Activated CD4-positive, alpha-beta T cell treated with anti-CD3 and anti-CD28 coated beads, Interleukin-2, amount 10 ng/mL, durations not matched to agents 7 days and 5 days (primary cell): ENCODE data around the gene ZGLP1. TPM values are rescaled to one million over a fixed set of nuclear protein-coding genes. Genes with fewer than 3 reads are reported as not detected.
"Not testable (repeated sequence)": the region's sequence is repeated elsewhere in the genome, so short reads cannot be mapped to it uniquely, and the experiment has no call there.

Experiments
- CTCF ChIA-PET: fragments of 350-600 bp; sonication (Branson Sonifier 250); formaldehyde crosslinking; loops from one replicate; lab custom pipeline; 2021; ENCODE audit warnings: antibody characterized with exemption; lab: Charles Lee
- POLR2A ChIA-PET: fragments of 350-600 bp; sonication (Branson Sonifier 250); formaldehyde crosslinking; loops from one replicate; lab custom pipeline; 2021; ENCODE audit warnings: antibody characterized with exemption; lab: Charles Lee
- DNase-seq: peaks from one replicate; pipeline ENCODE4 v3.0.0-alpha.2; 2020
- H3K27ac Mint-ChIP-seq: one replicate; pipeline ENCODE4 v1.8.0; 2021; ENCODE audit warnings: mild to moderate bottlenecking, moderate library complexity, mixed read lengths
- H3K27me3 Mint-ChIP-seq: one replicate; pipeline ENCODE4 v1.8.0; 2021; ENCODE audit warnings: mixed read lengths
- H3K36me3 Mint-ChIP-seq: one replicate; pipeline ENCODE4 v1.8.0; 2021; ENCODE audit warnings: low read depth, mixed read lengths
- H3K4me1 Mint-ChIP-seq: one replicate; pipeline ENCODE4 v1.8.0; 2021; ENCODE audit warnings: mixed read lengths
- H3K4me3 Mint-ChIP-seq: one replicate; pipeline ENCODE4 v1.8.0; 2021; ENCODE audit warnings: mild to moderate bottlenecking, moderate library complexity, mixed read lengths
- H3K9me3 Mint-ChIP-seq: one replicate; pipeline ENCODE4 v1.8.0; 2021; ENCODE audit warnings: mixed read lengths
- total RNA-seq, 2 experiments: library from RNA; stranded (reverse); gene quantifications; one replicate each; pipeline ENCODE4 v1.2.3, GENCODE V29; 2021

Gene ZGLP1
- total RNA-seq, 2 experiments from 2014 or later, result 1.6 to 3.4 TPM

DNA sequence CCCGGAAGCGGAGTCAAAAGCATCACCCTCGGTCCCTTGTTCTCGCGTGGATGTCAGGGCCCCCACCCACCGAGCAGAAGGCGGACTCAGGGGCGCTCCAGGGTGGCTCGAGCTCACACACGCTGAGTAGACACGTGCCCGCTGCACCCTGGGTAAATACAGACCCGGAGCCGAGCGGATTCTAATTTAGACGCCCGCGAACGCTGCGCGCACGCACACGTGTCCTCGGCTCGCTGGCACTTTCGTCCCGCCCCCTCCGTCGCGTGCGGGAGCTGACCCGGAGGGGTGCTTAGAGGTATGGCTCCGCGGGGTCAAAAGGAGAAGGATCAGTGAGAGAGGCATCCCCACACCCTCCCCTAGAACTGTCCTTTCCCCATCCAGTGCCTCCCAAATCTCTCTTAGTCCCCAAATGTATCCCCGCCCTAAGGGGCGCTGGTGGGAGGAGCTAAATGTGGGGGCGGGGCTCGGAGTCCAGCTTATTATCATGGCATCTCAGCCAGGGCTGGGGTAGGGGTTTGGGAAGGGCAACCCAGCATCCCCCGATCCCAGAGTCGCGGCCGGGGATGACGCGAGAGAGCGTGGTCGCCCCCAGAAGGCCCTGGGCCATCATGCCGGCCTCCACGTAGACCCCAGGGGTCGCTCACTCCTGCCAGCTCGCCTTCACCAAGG, 20.3 kb downstream of the ZGLP1 start:
- Mint-ChIP-seq H3K36me3 (peaks cover 26% of the 10 kb centered on the region), H3K27me3 (peaks cover 65% of the 10 kb centered on the region), H3K4me1 (peaks cover 78% of the 10 kb centered on the region), H3K4me3 (peak overlapping the region; percentile 52), H3K9me3 (no peaks in the 10 kb centered on the region), H3K27ac (peak overlapping the region; percentile 9)
- DNase-seq, result peak; percentile 57
- POLR2A ChIA-PET, result interaction anchor here (0.6 kb wide), 1 partner anchor 100 kb away, joined by 4 read pairs; no protein-coding TSS in a partner anchor
- CTCF ChIA-PET, result interaction anchor here (0.5 to 5.9 kb wide), 14 partner anchors 10 to 442 kb away, joined by 3 to 66 read pairs (median 6); partner anchors contain the start of genes CDC37, ICAM1 and RAVER1

GRCh38 chr19:10288662-10289166, 20.9 kb downstream of the ZGLP1 start:
- ChIA-PET POLR2A (no interaction called here), CTCF (interaction anchor here (1.0 to 5.9 kb wide), 12 partner anchors 9 to 139 kb away, joined by 3 to 66 read pairs (median 6); partner anchors contain the start of genes ICAM1 and RAVER1)
- peak; percentile 28 for DNase-seq
- Mint-ChIP-seq H3K27ac (peak overlapping the region; percentile 25), H3K4me1 (peaks cover 76% of the 10 kb centered on the region), H3K9me3 (no peaks in the 10 kb centered on the region), H3K4me3 (peak overlapping the region; percentile 52), H3K27me3 (peaks cover 60% of the 10 kb centered on the region), H3K36me3 (peaks cover 29% of the 10 kb centered on the region)

DNA sequence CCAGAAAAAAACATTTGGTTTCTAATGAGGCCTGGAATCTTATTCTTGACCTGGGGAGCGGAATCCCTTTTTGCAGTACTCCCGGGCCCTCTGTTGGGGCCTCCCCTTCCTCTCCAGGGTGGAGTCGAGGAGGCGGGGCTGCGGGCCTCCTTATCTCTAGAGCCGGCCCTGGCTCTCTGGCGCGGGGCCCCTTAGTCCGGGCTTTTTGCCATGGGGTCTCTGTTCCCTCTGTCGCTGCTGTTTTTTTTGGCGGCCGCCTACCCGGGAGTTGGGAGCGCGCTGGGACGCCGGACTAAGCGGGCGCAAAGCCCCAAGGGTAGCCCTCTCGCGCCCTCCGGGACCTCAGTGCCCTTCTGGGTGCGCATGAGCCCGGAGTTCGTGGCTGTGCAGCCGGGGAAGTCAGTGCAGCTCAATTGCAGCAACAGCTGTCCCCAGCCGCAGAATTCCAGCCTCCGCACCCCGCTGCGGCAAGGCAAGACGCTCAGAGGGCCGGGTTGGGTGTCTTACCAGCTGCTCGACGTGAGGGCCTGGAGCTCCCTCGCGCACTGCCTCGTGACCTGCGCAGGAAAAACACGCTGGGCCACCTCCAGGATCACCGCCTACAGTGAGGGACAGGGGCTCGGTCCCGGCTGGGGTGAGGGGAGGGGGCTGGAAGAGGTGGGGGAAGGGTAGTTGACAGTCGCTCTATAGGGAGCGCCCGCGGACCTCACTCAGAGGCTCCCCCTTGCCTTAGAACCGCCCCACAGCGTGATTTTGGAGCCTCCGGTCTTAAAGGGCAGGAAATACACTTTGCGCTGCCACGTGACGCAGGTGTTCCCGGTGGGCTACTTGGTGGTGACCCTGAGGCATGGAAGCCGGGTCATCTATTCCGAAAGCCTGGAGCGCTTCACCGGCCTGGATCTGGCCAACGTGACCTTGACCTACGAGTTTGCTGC, 22.5 kb downstream of the ZGLP1 start, which contains the start of gene ICAM4:
Gene ICAM4 (plus strand): TSS at position 153 of the 935 bp plus-strand sequence. CDS start 58 bp downstream, at position 211.
- peaks cover 43% of the 10 kb centered on the region for H3K27me3 Mint-ChIP-seq
- POLR2A ChIA-PET, result interaction anchor here (0.7 kb wide), 1 partner anchor 16 kb away, joined by 5 read pairs; no protein-coding TSS in a partner anchor
- CTCF ChIA-PET, result interaction anchor here (0.5 to 5.9 kb wide), 11 partner anchors 13 to 222 kb away, joined by 3 to 66 read pairs (median 5); partner anchors contain the start of gene ICAM1
- H3K4me1 Mint-ChIP-seq, result peaks cover 63% of the 10 kb centered on the region
- H3K9me3 Mint-ChIP-seq, result no peaks in the 10 kb centered on the region
- H3K27ac Mint-ChIP-seq, result peak within 1 kb of the TSS; percentile 68
- H3K36me3 Mint-ChIP-seq, result peaks cover 29% of the 10 kb centered on the region
- DNase-seq, result peak; percentile 53
- peak within 1 kb of the TSS; percentile 48 for H3K4me3 Mint-ChIP-seq

DNA sequence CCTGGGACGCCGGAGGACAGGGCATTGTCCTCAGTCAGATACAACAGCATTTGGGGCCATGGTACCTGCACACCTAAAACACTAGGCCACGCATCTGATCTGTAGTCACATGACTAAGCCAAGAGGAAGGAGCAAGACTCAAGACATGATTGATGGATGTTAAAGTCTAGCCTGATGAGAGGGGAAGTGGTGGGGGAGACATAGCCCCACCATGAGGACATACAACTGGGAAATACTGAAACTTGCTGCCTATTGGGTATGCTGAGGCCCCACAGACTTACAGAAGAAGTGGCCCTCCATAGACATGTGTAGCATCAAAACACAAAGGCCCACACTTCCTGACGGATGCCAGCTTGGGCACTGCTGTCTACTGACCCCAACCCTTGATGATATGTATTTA, 24.2 kb downstream of the ZGLP1 start:
- ChIA-PET POLR2A (no interaction called here), CTCF (interaction anchor here (1.2 to 5.9 kb wide), 4 partner anchors 16 to 131 kb away, joined by 3 to 66 read pairs (median 4); partner anchors contain the start of gene ICAM1)
- Mint-ChIP-seq H3K27me3 (peaks cover 27% of the 10 kb centered on the region), H3K9me3 (no peaks in the 10 kb centered on the region), H3K27ac (no peak overlapping the region), H3K36me3 (peaks cover 26% of the 10 kb centered on the region), H3K4me3 (no peak overlapping the region), H3K4me1 (peaks cover 50% of the 10 kb centered on the region)
- DNase-seq, result no peak

GRCh38 chr19:10284960-10285278, 24.7 kb downstream of the ZGLP1 start:
- H3K27me3 Mint-ChIP-seq, result peaks cover 22% of the 10 kb centered on the region
- H3K27ac Mint-ChIP-seq, result no peak overlapping the region
- H3K4me3 Mint-ChIP-seq, result no peak overlapping the region
- POLR2A ChIA-PET, result no interaction called here
- no peaks in the 10 kb centered on the region for H3K9me3 Mint-ChIP-seq
- H3K36me3 Mint-ChIP-seq, result peaks cover 26% of the 10 kb centered on the region
- CTCF ChIA-PET, result interaction anchor here (1.6 to 5.9 kb wide), 2 partner anchors 15 to 103 kb away, joined by 3 to 66 read pairs; partner anchors contain the start of gene ICAM1
- H3K4me1 Mint-ChIP-seq, result peaks cover 49% of the 10 kb centered on the region
- DNase-seq, result no peak

- Mint-ChIP-seq H3K4me3 (no peak overlapping the region), H3K9me3 (no peaks in the 10 kb centered on the region), H3K27me3 (peaks cover 19% of the 10 kb centered on the region), H3K36me3 (peaks cover 28% of the 10 kb centered on the region), H3K4me1 (peaks cover 50% of the 10 kb centered on the region), H3K27ac (no peak overlapping the region)
- POLR2A ChIA-PET, result no interaction called here
- DNase-seq, result no peak
- CTCF ChIA-PET, result interaction anchor here (1.0 to 1.6 kb wide), 2 partner anchors 14 to 104 kb away, joined by 3 read pairs; partner anchors contain the start of gene ICAM1
Measured at GRCh38 chr19:10284065-10284959, 25.3 kb downstream of the ZGLP1 start.

- Mint-ChIP-seq H3K4me1 (peaks cover 46% of the 10 kb centered on the region), H3K27me3 (peaks cover 11% of the 10 kb centered on the region), H3K9me3 (no peaks in the 10 kb centered on the region), H3K27ac (no peak overlapping the region), H3K4me3 (no peak overlapping the region), H3K36me3 (peaks cover 28% of the 10 kb centered on the region)
- CTCF ChIA-PET, result interaction anchor here (1.0 kb wide), 1 partner anchor 13 kb away, joined by 3 read pairs; the partner anchor contains the start of gene ICAM1
- POLR2A ChIA-PET, result no interaction called here
- DNase-seq, result no peak
Measured at GRCh38 chr19:10283301-10284064, 26.1 kb downstream of the ZGLP1 start.

- H3K27me3 Mint-ChIP-seq, POLR2A ChIA-PET, DNase-seq, H3K9me3 Mint-ChIP-seq, H3K4me3 Mint-ChIP-seq: not testable (repeated sequence)
- peak overlapping the region; percentile 66 for H3K27ac Mint-ChIP-seq
- H3K4me1 Mint-ChIP-seq, result peaks cover 34% of the 10 kb centered on the region
- CTCF ChIA-PET, result interaction anchor here (3.6 kb wide), 1 partner anchor 12 kb away, joined by 18 read pairs; the partner anchor contains the start of gene ICAM1
- H3K36me3 Mint-ChIP-seq, result peaks cover 31% of the 10 kb centered on the region
Measured at GRCh38 chr19:10282043-10282442, 27.6 kb downstream of the ZGLP1 start.

- no peak for DNase-seq
- Mint-ChIP-seq H3K27me3 (no peaks in the 10 kb centered on the region), H3K4me3 (no peak overlapping the region), H3K4me1 (peaks cover 13% of the 10 kb centered on the region), H3K27ac (no peak overlapping the region), H3K9me3 (no peaks in the 10 kb centered on the region), H3K36me3 (peaks cover 18% of the 10 kb centered on the region)
- ChIA-PET CTCF (interaction anchor here (1.3 to 4.0 kb wide), 7 partner anchors 9 to 141 kb away, joined by 4 to 21 read pairs (median 4); partner anchors contain the start of genes ICAM1, ICAM5 and PDE4A), POLR2A (interaction anchor here (0.6 kb wide), 1 partner anchor 8 kb away, joined by 3 read pairs; no protein-coding TSS in a partner anchor)
Measured at GRCh38 chr19:10279737-10280442, 29.7 kb downstream of the ZGLP1 start.

DNA sequence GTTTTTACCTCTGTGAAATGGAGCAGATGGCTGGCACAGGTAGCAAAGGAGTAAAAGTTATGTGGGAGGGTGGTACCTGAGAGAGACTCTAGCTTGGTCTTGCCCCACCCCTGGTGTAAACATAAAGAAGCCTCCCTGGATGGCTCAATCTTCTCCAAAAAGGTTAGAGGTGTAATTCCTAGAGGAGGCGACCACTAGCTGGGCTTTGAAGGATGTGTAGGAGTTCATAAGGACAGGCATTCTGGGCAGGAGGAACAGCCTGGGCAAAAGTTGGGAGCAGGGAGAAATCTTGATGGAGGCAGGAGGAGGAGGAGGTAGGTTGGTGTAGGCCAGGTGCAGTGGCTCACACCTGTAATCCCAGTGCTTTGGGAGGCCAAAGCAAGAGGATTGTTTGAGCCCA, 30.7 kb downstream of the ZGLP1 start:
- ChIA-PET CTCF (interaction anchor here (0.6 to 4.0 kb wide), 4 partner anchors 9 to 137 kb away, joined by 3 to 21 read pairs (median 10); partner anchors contain the start of genes ICAM1 and ICAM5), POLR2A (no interaction called here)
- no peaks in the 10 kb centered on the region for H3K9me3 Mint-ChIP-seq
- peaks cover 13% of the 10 kb centered on the region for H3K4me1 Mint-ChIP-seq
- no peaks in the 10 kb centered on the region for H3K27me3 Mint-ChIP-seq
- H3K4me3 Mint-ChIP-seq, result no peak overlapping the region
- H3K36me3 Mint-ChIP-seq, result peaks cover 11% of the 10 kb centered on the region
- no peak for DNase-seq
- no peak overlapping the region for H3K27ac Mint-ChIP-seq
